Head of caudate nucleus (tissue), 42 donors: ENCODE results near the gene NAV3.
"Not testable (repeated sequence)": the region's sequence is repeated elsewhere in the genome, so short reads cannot be mapped to it uniquely, and the experiment has no call there.

Experiments used
- DNase-seq, 42 donors: peaks; one replicate each; pipeline versions ENCODE4 v3.0.0 to v3.0.0-alpha.2; 2020 to 2021; ENCODE audit warnings: mixed read lengths in 7 of 42
- intact Hi-C: fragments of 100-400 bp; cut with DNase I; formaldehyde crosslinking; loops from one replicate; pipeline ENCODE4 v1.15.0; 2022

The NAV3 gene

GRCh38 chr12:78087363-78087675, 256.6 kb downstream of the NAV3 start:
- intact Hi-C loops = no loop called here
- no peak for DNase-seq

- intact Hi-C loops = no loop called here
- no peak for DNase-seq
Measured at GRCh38 chr12:78088391-78088832, 257.7 kb downstream of the NAV3 start.

DNA sequence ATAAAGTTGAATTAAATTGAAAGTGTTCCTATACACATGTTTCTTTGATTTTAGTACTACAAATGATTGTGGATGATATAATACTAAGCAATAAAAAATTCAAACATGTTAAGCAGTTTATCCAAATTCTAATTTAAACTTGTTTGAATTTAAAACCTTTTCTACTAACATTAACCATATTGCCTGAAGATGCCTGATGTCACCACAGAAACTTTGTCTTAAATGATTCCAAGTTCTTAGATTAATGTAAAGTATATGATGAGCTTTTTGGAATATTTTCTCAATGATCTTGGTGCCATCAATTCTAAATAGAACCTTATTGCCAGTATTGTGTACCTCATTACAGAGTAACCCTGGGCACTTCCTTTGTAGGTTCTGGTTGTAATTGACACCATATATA, 259.6 kb downstream of the NAV3 start:
- no peak for DNase-seq
- intact Hi-C loops = no loop called here

DNA sequence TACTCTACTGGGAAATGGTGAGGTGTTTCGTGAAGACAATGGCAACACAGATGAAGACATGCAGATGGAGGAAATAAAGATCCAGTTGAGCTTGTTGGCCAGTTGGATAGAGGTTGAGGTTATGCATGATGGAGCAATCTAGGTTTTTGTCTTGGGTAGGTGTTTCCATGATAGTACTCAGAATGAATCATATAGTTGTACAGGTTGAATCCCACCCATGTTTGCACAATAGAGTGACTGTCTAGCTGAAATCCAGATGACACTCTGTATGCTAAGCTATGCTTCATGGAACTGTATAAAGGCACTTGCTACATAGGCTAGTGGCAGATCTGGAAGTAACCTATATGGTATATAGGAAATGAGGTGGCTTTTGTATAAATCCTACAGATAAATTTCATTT, 264.9 kb downstream of the NAV3 start:
- DNase-seq = no peak
- intact Hi-C loops = no loop called here

DNA sequence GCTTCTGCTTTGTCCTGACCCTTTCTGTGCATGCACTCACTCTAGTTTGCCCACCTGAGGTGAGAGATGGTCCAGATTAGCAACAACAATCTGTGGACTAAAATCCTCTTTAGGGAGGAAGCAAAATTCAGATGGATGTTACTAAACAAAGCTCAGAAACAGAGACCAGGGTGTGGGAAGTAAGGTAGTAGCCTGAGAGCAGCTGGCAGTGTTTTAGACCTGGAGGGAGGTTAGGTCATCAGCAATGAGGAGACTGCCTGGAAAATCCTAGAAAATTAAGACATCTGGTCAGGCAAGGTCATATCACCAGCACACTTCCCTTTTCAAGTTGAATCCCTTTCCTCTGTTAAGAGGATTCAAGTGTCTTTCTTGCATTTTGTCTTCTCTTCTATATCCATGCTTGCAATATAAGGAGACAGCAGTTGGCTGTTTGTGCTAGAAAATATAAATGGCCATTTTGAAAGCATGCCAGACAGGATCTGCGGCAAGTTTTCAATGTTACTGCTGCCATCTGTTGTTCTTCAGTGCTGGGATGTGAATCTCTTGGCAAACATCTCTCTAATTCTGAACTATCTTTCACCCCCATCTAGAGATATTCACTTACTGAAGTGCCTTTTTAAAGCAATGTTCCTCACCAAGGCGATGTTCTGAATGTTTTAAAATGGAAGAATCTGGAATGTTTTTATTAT, 266.4 kb downstream of the NAV3 start:
- intact Hi-C loops = no loop called here
- DNase-seq = peak in 2 of 42 donors; percentile 12 to 16

DNA sequence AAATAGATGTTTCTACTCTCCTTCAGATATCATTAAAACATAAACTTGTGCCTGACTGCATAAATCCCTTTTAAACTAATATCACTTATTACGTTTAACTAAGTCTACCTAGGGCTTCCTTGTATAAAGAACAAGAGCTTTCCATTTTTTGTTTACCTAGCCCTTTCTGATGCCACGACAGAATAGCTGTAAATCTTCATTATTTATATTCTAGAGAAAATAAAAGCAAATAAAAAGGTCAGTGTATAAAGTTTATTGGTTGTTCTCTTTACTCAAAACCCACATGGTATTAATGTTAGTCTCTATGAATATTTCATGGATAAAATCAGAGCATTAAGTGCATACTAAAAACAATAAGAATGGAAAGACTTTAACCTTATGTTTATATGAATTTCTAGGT, 269.1 kb downstream of the NAV3 start:
- intact Hi-C loops = no loop called here
- DNase-seq = no peak

DNA sequence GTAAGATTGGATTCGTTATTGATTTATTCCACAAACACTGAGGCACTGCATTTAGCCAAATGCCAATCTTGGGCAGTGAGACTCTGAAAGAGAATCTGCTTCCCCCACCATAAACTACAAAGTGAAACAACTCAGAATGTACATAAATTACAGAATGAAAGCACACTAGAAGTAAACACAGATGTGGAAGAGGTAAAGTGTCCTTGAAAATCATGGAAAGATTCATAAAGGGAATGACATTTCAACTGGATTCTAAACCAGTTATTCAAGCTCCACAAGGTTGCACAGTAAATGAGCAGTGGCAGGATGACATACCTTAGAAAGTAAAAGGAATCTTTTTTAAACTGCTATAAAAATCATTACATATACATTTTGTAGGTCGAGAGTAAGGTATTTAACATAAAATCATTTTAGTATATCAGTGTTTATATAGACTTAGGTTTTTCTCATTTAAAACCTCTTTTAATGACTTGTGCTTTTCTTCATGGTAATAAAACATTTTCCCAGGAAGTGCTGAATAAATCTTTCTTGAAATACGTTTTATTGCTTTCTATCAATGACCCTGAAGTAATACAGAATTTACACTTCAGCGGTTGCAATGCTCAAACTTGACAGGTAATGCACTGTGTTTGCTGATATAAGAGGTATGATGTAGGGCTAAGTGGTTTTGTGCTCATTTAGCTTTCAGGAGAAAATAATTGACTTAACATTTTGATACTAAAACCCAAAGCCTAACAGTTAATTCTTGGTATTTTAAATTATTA, 270.6 kb downstream of the NAV3 start:
- intact Hi-C loops = no loop called here
- DNase-seq = no peak

DNA sequence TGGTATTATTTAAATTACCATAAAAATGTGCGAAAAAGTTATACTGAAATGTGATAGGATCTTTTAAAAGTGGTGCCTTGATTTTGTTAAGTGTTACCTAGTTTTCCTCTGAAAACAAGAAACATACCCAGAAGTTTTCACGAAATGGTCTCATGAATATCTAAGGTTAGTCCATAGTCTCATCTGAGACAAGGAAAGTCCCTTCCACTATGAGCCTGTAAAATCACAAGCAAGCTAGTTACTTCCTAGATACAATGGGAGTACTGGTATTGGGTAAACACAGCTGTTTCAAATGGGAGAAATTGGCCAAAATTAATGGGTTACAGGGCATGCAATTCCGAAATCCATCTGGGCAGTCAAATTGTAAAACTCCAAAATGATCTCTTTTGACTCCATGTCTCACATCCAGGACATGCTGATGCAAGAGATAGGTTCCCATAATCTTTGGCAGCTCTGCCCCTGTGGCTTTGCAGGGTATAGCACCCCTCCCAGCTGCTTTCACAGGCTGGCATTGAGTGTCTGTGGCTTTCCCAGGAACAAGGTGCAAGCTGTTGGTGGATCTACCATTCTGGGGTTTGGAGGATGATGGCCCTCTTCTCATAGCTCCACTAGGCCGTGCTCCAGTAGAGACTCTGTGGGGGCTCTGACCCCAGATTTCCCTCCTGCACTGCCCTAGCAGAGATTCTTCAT, 271.4 kb downstream of the NAV3 start:
- peak in 11 of 42 donors; percentile 9 to 48 (median 26) for DNase-seq
- intact Hi-C loops = no loop called here

- peak in 1 of 42 donors; percentile 22 for DNase-seq
- intact Hi-C loops = not testable (repeated sequence)
Measured at GRCh38 chr12:78102801-78103200, 272.1 kb downstream of the NAV3 start.

DNA sequence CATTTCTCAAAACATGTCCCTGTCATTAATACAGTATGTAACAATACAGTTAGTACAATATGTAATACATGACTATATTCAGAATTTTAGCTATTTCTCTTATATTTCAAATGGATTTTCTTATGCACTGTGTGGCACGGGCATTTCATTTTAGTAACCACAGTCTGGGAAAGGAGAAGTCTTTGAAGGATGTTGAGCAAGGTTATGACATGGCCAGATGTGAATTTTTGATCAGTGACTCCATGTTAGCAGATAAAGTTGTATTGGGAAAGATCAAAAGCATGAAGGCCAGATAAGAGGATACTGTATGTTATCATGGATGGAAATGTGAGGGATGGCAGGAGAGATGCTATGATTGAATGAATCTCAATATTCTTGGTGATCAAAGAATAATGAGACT, 285.2 kb downstream of the NAV3 start:
- intact Hi-C loops = loop anchor here (5.0 kb wide), 1 partner anchor 114 kb away; no protein-coding TSS in a partner anchor
- DNase-seq = no peak

DNA sequence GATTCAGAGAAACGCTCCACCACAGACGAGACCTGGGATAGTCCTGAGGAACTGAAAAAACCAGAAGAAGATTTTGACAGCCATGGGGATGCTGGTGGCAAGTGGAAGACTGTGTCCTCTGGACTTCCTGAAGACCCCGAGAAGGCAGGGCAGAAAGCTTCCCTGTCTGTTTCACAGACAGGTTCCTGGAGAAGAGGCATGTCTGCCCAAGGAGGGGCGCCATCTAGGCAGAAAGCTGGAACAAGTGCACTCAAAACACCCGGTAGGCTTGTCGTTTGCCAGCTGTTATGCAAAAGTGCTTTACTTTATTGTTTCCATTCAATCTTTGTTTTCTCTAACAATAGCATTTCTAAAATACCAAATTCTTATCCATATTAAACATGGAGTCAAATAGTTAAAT, 287.3 kb downstream of the NAV3 start:
- peak in 7 of 42 donors; percentile 7 to 41 (median 19) for DNase-seq
- intact Hi-C loops = loop anchor here (5.0 kb wide), 1 partner anchor 116 kb away; no protein-coding TSS in a partner anchor

DNA sequence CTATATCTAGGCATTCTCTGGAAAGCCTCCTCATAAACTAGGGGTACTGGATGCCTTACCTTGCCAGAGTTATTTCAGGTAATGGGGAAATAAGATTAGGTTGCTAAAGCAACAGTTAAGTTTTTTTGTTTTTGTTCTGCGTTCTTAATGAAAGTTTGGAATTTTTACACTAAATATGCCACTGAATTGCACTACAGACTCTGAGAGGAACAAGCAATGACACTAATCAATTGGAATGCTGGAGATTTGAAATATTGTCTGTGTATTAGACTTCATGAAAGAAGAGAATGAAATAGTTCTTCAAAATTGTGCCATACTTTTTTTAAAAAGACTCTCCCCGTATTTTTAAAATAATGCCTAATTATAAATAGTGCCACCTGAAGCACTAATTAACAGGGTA, 287.8 kb downstream of the NAV3 start:
- intact Hi-C loops = loop anchor here (5.0 kb wide), 1 partner anchor 116 kb away; no protein-coding TSS in a partner anchor
- no peak for DNase-seq

DNA sequence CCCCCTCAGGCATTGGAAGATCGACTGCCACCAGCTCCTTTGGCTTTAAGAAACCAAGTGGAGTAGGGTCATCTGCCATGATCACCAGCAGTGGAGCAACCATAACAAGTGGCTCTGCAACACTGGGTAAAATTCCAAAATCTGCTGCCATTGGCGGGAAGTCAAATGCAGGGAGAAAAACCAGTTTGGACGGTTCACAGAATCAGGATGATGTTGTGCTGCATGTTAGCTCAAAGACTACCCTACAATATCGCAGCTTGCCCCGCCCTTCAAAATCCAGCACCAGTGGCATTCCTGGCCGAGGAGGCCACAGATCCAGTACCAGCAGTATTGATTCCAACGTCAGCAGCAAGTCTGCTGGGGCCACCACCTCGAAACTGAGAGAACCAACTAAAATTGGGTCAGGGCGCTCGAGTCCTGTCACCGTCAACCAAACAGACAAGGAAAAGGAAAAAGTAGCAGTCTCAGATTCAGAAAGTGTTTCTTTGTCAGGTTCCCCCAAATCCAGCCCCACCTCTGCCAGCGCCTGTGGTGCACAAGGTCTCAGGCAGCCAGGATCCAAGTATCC, 288.7 kb downstream of the NAV3 start:
- intact Hi-C loops = loop anchor here (5.0 kb wide), 1 partner anchor 117 kb away; no protein-coding TSS in a partner anchor
- no peak for DNase-seq

GRCh38 chr12:78120306-78120705, 289.6 kb downstream of the NAV3 start:
- no peak for DNase-seq
- intact Hi-C loops = no loop called here

DNA sequence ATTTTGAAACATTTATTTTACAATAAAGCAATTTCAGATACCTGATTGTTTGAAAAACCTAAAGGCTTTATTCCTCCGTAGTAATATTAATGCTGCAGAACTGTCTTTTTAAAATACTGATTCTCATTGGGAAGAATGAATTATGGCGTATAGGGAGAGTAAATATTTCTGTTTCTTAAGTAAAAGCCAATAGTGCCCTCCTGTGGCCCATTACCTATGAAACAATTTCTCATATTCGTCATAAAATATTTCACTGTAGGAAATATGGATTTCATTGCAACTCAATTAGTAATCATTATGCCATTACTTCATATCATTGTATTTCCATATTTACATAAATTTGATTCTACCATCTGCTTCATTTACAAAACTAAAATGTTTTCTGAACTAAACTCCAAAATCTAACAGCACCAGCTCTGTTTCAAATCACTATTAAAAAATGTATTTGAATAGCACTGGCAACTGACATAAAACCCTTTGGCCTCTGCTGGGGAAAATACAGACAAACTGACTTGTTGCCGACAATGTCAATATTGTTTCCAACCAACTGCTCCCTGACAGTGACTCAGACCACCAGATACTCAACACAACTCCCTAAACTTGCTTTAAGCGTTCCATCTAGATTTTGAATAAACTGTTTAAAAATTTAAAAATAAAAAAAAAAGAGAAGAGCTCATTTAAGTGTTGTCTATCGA, 290.3 kb downstream of the NAV3 start:
- peak in 1 of 42 donors; percentile 26 for DNase-seq
- intact Hi-C loops = no loop called here

DNA sequence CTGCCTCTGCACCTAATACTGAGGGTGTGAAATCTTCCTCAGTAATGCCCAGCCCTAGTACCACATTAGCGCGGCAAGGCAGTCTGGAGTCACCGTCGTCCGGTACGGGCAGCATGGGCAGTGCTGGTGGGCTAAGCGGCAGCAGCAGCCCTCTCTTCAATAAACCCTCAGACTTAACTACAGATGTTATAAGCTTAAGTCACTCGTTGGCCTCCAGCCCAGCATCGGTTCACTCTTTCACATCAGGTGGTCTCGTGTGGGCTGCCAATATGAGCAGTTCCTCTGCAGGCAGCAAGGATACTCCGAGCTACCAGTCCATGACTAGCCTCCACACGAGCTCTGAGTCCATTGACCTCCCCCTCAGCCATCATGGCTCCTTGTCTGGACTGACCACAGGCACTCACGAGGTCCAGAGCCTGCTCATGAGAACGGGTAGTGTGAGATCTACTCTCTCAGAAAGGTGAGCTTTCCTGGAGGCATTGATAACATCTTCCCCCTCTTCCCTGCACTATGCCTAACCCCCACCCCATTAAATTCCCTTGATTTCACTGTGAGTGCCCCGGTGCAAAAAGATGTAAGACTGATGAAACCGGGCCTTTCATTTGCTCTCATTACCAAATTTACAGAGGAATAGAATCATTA, 291.4 kb downstream of the NAV3 start:
- intact Hi-C loops = no loop called here
- peak in 1 of 42 donors; percentile 2 for DNase-seq

GRCh38 chr12:78128211-78128610, 297.5 kb downstream of the NAV3 start:
- no peak for DNase-seq
- intact Hi-C loops = no loop called here

DNA sequence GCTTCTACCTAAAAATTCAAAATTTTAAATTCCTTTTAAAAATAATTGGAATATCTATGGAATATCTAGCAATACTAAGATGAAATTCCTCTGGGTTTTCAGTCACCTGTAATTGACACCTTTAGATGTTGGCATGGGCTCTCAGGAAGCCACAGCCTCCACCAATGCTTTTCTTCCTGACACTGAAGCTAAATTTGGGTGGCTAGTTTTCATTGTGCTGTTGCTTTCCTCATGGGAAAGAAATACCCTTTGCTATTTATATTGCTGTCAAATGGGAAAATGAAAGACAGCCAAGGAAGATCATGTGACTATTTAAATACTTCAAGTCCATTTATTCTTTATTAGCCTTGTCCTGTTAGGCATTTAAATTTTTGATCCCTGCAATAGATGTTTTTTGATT, 313.0 kb downstream of the NAV3 start:
- intact Hi-C loops = no loop called here
- DNase-seq = no peak

DNA sequence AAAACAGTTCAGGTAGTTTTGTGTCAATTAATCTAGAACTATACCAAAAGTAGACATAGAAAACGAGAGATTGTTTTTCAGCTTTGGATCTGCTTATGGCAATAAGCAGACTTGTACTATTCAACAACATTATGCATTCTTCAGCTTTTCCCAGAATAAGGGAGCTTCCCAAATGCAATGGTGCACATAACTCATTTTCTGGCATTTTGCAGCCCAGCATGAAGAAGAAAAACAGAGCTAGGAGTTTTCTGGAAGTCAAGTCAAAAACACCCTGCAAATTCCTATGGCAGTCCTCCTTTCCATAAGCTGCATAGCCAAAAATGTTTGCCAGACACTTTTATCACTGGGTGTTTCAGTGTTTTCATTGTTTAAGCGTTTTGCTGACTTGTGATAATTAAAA, 314.7 kb downstream of the NAV3 start:
- no peak for DNase-seq
- intact Hi-C loops = no loop called here
